ENCODE measurements around the gene CORO6.

- TF ChIP-seq TAF1 (IDR thresholded peaks at IDR 0.05; ENCODE audit: low read depth, low read length) (no peak), POLR2A (IDR thresholded peaks at IDR 0.05; ENCODE audit: low read depth, low read length) (no peak), POLR2AphosphoS5 (IDR thresholded peaks at IDR 0.05; ENCODE audit: low read depth, low read length) (no peak)
These were observed 51.2 kb downstream of the CORO6 start for GRCh38 chr17:29571486-29571882.
